Measurements from ENCODE around the gene RIMBP2.

The RIMBP2 gene

GRCh38 chr12:130347588-130347987, 368.5 kb downstream of the RIMBP2 start:
- no peak for DNase-seq
